ENCODE data around the gene FZD4. TPM values are rescaled to one million over a fixed set of nuclear protein-coding genes. Genes with fewer than 3 reads are reported as not detected.
A peak's percentile ranks its signal among the peaks of the same experiment; 100 is the strongest.
"Not testable (repeated sequence)": the region's sequence is repeated elsewhere in the genome, so short reads cannot be mapped to it uniquely, and the experiment has no call there.

Gene FZD4
- under 1 TPM; 0.31 to 0.56 TPM for total RNA-seq

GRCh38 chr11:86955361-86956120 lies at the start of gene FZD4:
Gene FZD4 (minus strand): TSS chr11:86955395. CDS start chr11:86955085, 310 bp downstream.
- no peaks in the 10 kb centered on the region for H3K9me3 Mint-ChIP-seq
- ATAC-seq (replicated peaks in 1 of 2) (peak; percentile 91 to 94), DNase-seq (peak; percentile 67 to 68)
- peaks cover 74% of the 10 kb centered on the region for H3K27me3 Mint-ChIP-seq (ENCODE audit: low read depth)
- peaks cover 21% of the 10 kb centered on the region for H3K4me1 Mint-ChIP-seq (ENCODE audit: low read depth)
- no peak within 1 kb of the TSS for H3K27ac Mint-ChIP-seq
- peaks cover 0 to 2% of the 10 kb centered on the region in 2 donors for H3K36me3 Mint-ChIP-seq (ENCODE audit: insufficient read depth in 2 of 2)
- peak within 1 kb of the TSS; percentile 90 to 93 for H3K4me3 Mint-ChIP-seq

GRCh38 chr11:87004281-87004680 lies 49.1 kb upstream of the FZD4 start:
- H3K36me3 Mint-ChIP-seq (ENCODE audit: insufficient read depth in 2 of 2); H3K27ac Mint-ChIP-seq; ATAC-seq (replicated peaks in 1 of 2); H3K4me3 Mint-ChIP-seq; H3K9me3 Mint-ChIP-seq; H3K4me1 Mint-ChIP-seq (ENCODE audit: low read depth); DNase-seq; H3K27me3 Mint-ChIP-seq (ENCODE audit: low read depth): not testable (repeated sequence)

- Mint-ChIP-seq H3K27me3 (ENCODE audit: low read depth) (no peaks in the 10 kb centered on the region), H3K9me3 (no peaks in the 10 kb centered on the region), H3K4me1 (ENCODE audit: low read depth) (peaks cover 7% of the 10 kb centered on the region), H3K36me3 (ENCODE audit: insufficient read depth in 2 of 2) (no peaks in the 10 kb centered on the region), H3K27ac (no peak overlapping the region), H3K4me3 (no peak overlapping the region)
- ATAC-seq (replicated peaks in 1 of 2) (peak in 1 of 2 donors; percentile 63), DNase-seq (no peak)
Measured at GRCh38 chr11:87002918-87003317, 47.7 kb upstream of the FZD4 start.

- ATAC-seq (replicated peaks in 1 of 2): no peak
- Mint-ChIP-seq H3K27ac (no peak overlapping the region), H3K9me3 (no peaks in the 10 kb centered on the region), H3K36me3 (ENCODE audit: insufficient read depth in 2 of 2) (no peaks in the 10 kb centered on the region), H3K4me1 (ENCODE audit: low read depth) (peaks cover 7% of the 10 kb centered on the region), H3K4me3 (no peak overlapping the region), H3K27me3 (ENCODE audit: low read depth) (no peaks in the 10 kb centered on the region)
- DNase-seq: no peak
Measured at GRCh38 chr11:86999859-87000753, 44.9 kb upstream of the FZD4 start.

GRCh38 chr11:86999388-86999787 lies 44.2 kb upstream of the FZD4 start:
- Mint-ChIP-seq H3K27ac (no peak overlapping the region), H3K4me3 (no peak overlapping the region), H3K4me1 (ENCODE audit: low read depth) (peaks cover 7% of the 10 kb centered on the region), H3K36me3 (ENCODE audit: insufficient read depth in 2 of 2) (no peaks in the 10 kb centered on the region), H3K27me3 (ENCODE audit: low read depth) (no peaks in the 10 kb centered on the region), H3K9me3 (no peaks in the 10 kb centered on the region)
- ATAC-seq (replicated peaks in 1 of 2) (no peak), DNase-seq (no peak)

- no peaks in the 10 kb centered on the region for H3K27me3 Mint-ChIP-seq (ENCODE audit: low read depth)
Measured at GRCh38 chr11:86996953-86997570, 41.9 kb upstream of the FZD4 start.

GRCh38 chr11:86993031-86993430 lies 37.8 kb upstream of the FZD4 start:
- H3K27me3 Mint-ChIP-seq (ENCODE audit: low read depth): no peaks in the 10 kb centered on the region
- H3K27ac Mint-ChIP-seq: no peak overlapping the region
- no peaks in the 10 kb centered on the region for H3K9me3 Mint-ChIP-seq
- H3K4me3 Mint-ChIP-seq: no peak overlapping the region
- H3K4me1 Mint-ChIP-seq (ENCODE audit: low read depth): no peaks in the 10 kb centered on the region
- ATAC-seq (replicated peaks in 1 of 2) (no peak), DNase-seq (no peak)
- H3K36me3 Mint-ChIP-seq (ENCODE audit: insufficient read depth in 2 of 2): no peaks in the 10 kb centered on the region

More at GRCh38 chr11:86996953-86997570, 41.9 kb upstream of the FZD4 start:
- DNase-seq: no peak
- H3K4me1 Mint-ChIP-seq (ENCODE audit: low read depth): no peaks in the 10 kb centered on the region
- no peak overlapping the region for H3K4me3 Mint-ChIP-seq
- no peaks in the 10 kb centered on the region for H3K36me3 Mint-ChIP-seq (ENCODE audit: insufficient read depth in 2 of 2)
- no peaks in the 10 kb centered on the region for H3K9me3 Mint-ChIP-seq
- ATAC-seq (replicated peaks in 1 of 2): no peak
- H3K27ac Mint-ChIP-seq: no peak overlapping the region

- not testable (repeated sequence) for H3K27ac Mint-ChIP-seq; H3K27me3 Mint-ChIP-seq (ENCODE audit: low read depth); DNase-seq; H3K9me3 Mint-ChIP-seq; ATAC-seq (replicated peaks in 1 of 2); H3K4me1 Mint-ChIP-seq (ENCODE audit: low read depth); H3K36me3 Mint-ChIP-seq (ENCODE audit: insufficient read depth in 2 of 2); H3K4me3 Mint-ChIP-seq
Measured at GRCh38 chr11:86992340-86992739, 37.1 kb upstream of the FZD4 start.

- ATAC-seq (replicated peaks in 1 of 2) (no peak), DNase-seq (no peak)
- no peaks in the 10 kb centered on the region for H3K4me1 Mint-ChIP-seq (ENCODE audit: low read depth)
- H3K27me3 Mint-ChIP-seq (ENCODE audit: low read depth): no peaks in the 10 kb centered on the region
- H3K36me3 Mint-ChIP-seq (ENCODE audit: insufficient read depth in 2 of 2): no peaks in the 10 kb centered on the region
- H3K27ac Mint-ChIP-seq: no peak overlapping the region
- H3K9me3 Mint-ChIP-seq: no peaks in the 10 kb centered on the region
- H3K4me3 Mint-ChIP-seq: no peak overlapping the region
Measured at GRCh38 chr11:86991341-86991740, 36.1 kb upstream of the FZD4 start.

GRCh38 chr11:86990515-86990914 lies 35.3 kb upstream of the FZD4 start:
- Mint-ChIP-seq H3K36me3 (ENCODE audit: insufficient read depth in 2 of 2) (no peaks in the 10 kb centered on the region), H3K4me1 (ENCODE audit: low read depth) (no peaks in the 10 kb centered on the region), H3K4me3 (no peak overlapping the region), H3K9me3 (no peaks in the 10 kb centered on the region), H3K27me3 (ENCODE audit: low read depth) (no peaks in the 10 kb centered on the region), H3K27ac (no peak overlapping the region)
- ATAC-seq (replicated peaks in 1 of 2) (no peak), DNase-seq (no peak)

GRCh38 chr11:86990031-86990430 lies 34.8 kb upstream of the FZD4 start:
- H3K4me1 Mint-ChIP-seq (ENCODE audit: low read depth): no peaks in the 10 kb centered on the region
- ATAC-seq (replicated peaks in 1 of 2) (no peak), DNase-seq (no peak)
- H3K27me3 Mint-ChIP-seq (ENCODE audit: low read depth): no peaks in the 10 kb centered on the region
- H3K9me3 Mint-ChIP-seq: no peaks in the 10 kb centered on the region
- no peak overlapping the region for H3K27ac Mint-ChIP-seq
- no peaks in the 10 kb centered on the region for H3K36me3 Mint-ChIP-seq (ENCODE audit: insufficient read depth in 2 of 2)
- no peak overlapping the region for H3K4me3 Mint-ChIP-seq

GRCh38 chr11:86988351-86988881 lies 33.2 kb upstream of the FZD4 start:
- DNase-seq (no peak), ATAC-seq (replicated peaks in 1 of 2) (no peak)
- Mint-ChIP-seq H3K4me1 (ENCODE audit: low read depth) (no peaks in the 10 kb centered on the region), H3K27me3 (ENCODE audit: low read depth) (no peaks in the 10 kb centered on the region), H3K27ac (no peak overlapping the region), H3K9me3 (no peaks in the 10 kb centered on the region), H3K4me3 (no peak overlapping the region), H3K36me3 (ENCODE audit: insufficient read depth in 2 of 2) (no peaks in the 10 kb centered on the region)

- ATAC-seq (replicated peaks in 1 of 2) (no peak), DNase-seq (no peak)
- no peak overlapping the region for H3K27ac Mint-ChIP-seq
- H3K36me3 Mint-ChIP-seq (ENCODE audit: insufficient read depth in 2 of 2): no peaks in the 10 kb centered on the region
- no peaks in the 10 kb centered on the region for H3K4me1 Mint-ChIP-seq (ENCODE audit: low read depth)
- no peaks in the 10 kb centered on the region for H3K9me3 Mint-ChIP-seq
- H3K27me3 Mint-ChIP-seq (ENCODE audit: low read depth): no peaks in the 10 kb centered on the region
- no peak overlapping the region for H3K4me3 Mint-ChIP-seq
Measured at GRCh38 chr11:86987679-86988078, 32.5 kb upstream of the FZD4 start.
